SU-DHL-6 (cell line): ENCODE results near the gene MRPL49.

ENCODE experiments used
- H2AFZ ChIP-seq: fragments of 200-600 bp; sonication (generic); 2 replicates; pipeline ENCODE4 v1.6.1; 2014; ENCODE audit warnings: low read depth, mild to moderate bottlenecking, moderate library complexity, mixed read lengths, antibody characterized with exemption, low read length; ENCODE audit not compliant: severe bottlenecking
- H3F3A ChIP-seq: fragments of 200-600 bp; shearing (Covaris generic); 2 replicates; pipeline ENCODE4 v1.6.0; 2016; ENCODE audit warnings: antibody characterized with exemption, mild to moderate bottlenecking; ENCODE audit not compliant: insufficient read depth
- H3K27ac ChIP-seq: fragments of 200-600 bp; sonication (generic); 2 replicates; pipeline ENCODE4 v1.5.1; 2016; ENCODE audit warnings: low read depth, mild to moderate bottlenecking, low read length, moderate library complexity, mixed read lengths
- H3K27me3 ChIP-seq: fragments of 200-600 bp; sonication (generic), shearing (Covaris generic); 2 replicates; pipeline ENCODE4 v1.6.0; 2014; ENCODE audit warnings: mild to moderate bottlenecking, low read length
- H3K36me3 ChIP-seq: fragments of 200-600 bp; sonication (generic); 2 replicates; pipeline ENCODE4 v1.6.1; 2014; ENCODE audit warnings: mild to moderate bottlenecking, low read length, mixed read lengths
- H3K4me2 ChIP-seq: fragments of 300-600, 200-600 bp; shearing (Covaris generic), sonication (generic); 2 replicates; pipeline ENCODE4 v1.6.0; 2014; ENCODE audit warnings: low read length, low read depth, mild to moderate bottlenecking; ENCODE audit not compliant: poor library complexity, severe bottlenecking
- H3K4me3 ChIP-seq: fragments of 200-600 bp; sonication (generic); 2 replicates; pipeline ENCODE4 v1.5.1; 2014; ENCODE audit warnings: antibody characterized with exemption, low read length, mild to moderate bottlenecking, mixed read lengths; ENCODE audit not compliant: insufficient read depth, poor library complexity, severe bottlenecking
- H3K79me2 ChIP-seq: fragments of 200-600 bp; sonication (generic); 2 replicates; pipeline ENCODE4 v1.6.1; 2014; ENCODE audit warnings: mild to moderate bottlenecking, low read length, moderate library complexity; ENCODE audit not compliant: insufficient read depth
- H3K9ac ChIP-seq: fragments of 200-600 bp; sonication (generic); 2 replicates; pipeline ENCODE4 v1.7.0; 2014; ENCODE audit warnings: mild to moderate bottlenecking, low read length
- H3K9me2 ChIP-seq: fragments of 200-600 bp; sonication (generic); replicated peaks from 2 replicates; pipeline ENCODE4 v1.6.1; 2014; ENCODE audit warnings: low read length; ENCODE audit not compliant: insufficient read depth
- H3K9me3 ChIP-seq: fragments of 200-600 bp; sonication (generic); 2 replicates; pipeline ENCODE4 v1.6.1; 2014; ENCODE audit warnings: low read length, mixed read lengths; ENCODE audit not compliant: insufficient read depth
- H4K20me1 ChIP-seq: fragments of 200-600 bp; sonication (generic); 2 replicates; pipeline ENCODE4 v1.6.1; 2014; ENCODE audit warnings: low read depth, mild to moderate bottlenecking, antibody characterized with exemption, low read length, moderate library complexity, mixed read lengths
- EZH2phosphoT487 ChIP-seq: fragments of 200-600 bp; sonication (generic), shearing (Covaris generic); conservative IDR thresholded peaks from 2 replicates; pipeline ENCODE4 v1.6.1; 2018; ENCODE audit warnings: mild to moderate bottlenecking, antibody characterized with exemption, low read length, moderate library complexity, mixed read lengths
- TF ChIP-seq, protein P1 (sequence below): fragments of 200-600 bp; sonication (generic); IDR thresholded peaks from one replicate; pipeline ENCODE4 v1.5.1; 2017; ENCODE audit warnings: antibody characterized with exemption, mild to moderate bottlenecking, low read length, moderate library complexity; ENCODE audit not compliant: insufficient read depth, poor library complexity, severe bottlenecking

Gene MRPL49

DNA sequence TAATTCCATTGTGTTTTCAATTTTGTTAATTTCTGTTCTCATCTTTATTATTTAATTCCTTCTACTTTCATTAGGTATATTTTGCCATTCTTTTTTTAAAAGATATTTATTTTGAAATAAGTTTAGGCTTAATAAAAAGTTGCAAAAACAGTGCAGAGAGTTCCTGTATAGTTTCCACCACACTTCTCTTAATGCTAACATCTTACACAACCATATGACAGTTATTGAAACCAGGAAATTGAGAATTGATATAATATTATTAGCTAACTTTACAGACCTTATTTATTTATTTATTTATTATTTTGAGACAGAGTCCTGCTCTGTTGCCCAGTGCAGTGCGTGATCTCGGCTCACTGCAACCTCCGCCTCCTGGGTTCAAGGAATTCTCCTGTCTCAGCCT, 34.1 kb downstream of the MRPL49 start:
- Histone ChIP-seq H3K36me3 (no peaks in the 10 kb centered on the region), H3K27me3 (no peaks in the 10 kb centered on the region), H2AFZ (no peak overlapping the region), H4K20me1 (no peaks in the 10 kb centered on the region), H3K4me2 (no peak overlapping the region), H3K4me3 (no peak overlapping the region), H3K9me3 (no peaks in the 10 kb centered on the region), H3F3A (no peaks in the 10 kb centered on the region), H3K9ac (no peak overlapping the region), H3K27ac (no peak overlapping the region), H3K79me2 (no peaks in the 10 kb centered on the region), H3K9me2 (no peaks in the 10 kb centered on the region)
- no peak for TF ChIP-seq EZH2phosphoT487
- TF ChIP-seq, protein P1, sequence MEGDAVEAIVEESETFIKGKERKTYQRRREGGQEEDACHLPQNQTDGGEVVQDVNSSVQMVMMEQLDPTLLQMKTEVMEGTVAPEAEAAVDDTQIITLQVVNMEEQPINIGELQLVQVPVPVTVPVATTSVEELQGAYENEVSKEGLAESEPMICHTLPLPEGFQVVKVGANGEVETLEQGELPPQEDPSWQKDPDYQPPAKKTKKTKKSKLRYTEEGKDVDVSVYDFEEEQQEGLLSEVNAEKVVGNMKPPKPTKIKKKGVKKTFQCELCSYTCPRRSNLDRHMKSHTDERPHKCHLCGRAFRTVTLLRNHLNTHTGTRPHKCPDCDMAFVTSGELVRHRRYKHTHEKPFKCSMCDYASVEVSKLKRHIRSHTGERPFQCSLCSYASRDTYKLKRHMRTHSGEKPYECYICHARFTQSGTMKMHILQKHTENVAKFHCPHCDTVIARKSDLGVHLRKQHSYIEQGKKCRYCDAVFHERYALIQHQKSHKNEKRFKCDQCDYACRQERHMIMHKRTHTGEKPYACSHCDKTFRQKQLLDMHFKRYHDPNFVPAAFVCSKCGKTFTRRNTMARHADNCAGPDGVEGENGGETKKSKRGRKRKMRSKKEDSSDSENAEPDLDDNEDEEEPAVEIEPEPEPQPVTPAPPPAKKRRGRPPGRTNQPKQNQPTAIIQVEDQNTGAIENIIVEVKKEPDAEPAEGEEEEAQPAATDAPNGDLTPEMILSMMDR = no peak

- Histone ChIP-seq H4K20me1 (no peaks in the 10 kb centered on the region), H3K4me3 (no peak overlapping the region), H3F3A (no peaks in the 10 kb centered on the region), H3K9me3 (no peaks in the 10 kb centered on the region), H3K27me3 (no peaks in the 10 kb centered on the region), H3K27ac (no peak overlapping the region), H3K9ac (no peak overlapping the region), H2AFZ (no peak overlapping the region), H3K4me2 (no peak overlapping the region), H3K9me2 (no peaks in the 10 kb centered on the region), H3K79me2 (no peaks in the 10 kb centered on the region), H3K36me3 (no peaks in the 10 kb centered on the region)
- TF ChIP-seq, protein P1 = no peak
- TF ChIP-seq EZH2phosphoT487 = no peak
Observed at GRCh38 chr11:65156926-65157325, 34.8 kb downstream of the MRPL49 start.

DNA sequence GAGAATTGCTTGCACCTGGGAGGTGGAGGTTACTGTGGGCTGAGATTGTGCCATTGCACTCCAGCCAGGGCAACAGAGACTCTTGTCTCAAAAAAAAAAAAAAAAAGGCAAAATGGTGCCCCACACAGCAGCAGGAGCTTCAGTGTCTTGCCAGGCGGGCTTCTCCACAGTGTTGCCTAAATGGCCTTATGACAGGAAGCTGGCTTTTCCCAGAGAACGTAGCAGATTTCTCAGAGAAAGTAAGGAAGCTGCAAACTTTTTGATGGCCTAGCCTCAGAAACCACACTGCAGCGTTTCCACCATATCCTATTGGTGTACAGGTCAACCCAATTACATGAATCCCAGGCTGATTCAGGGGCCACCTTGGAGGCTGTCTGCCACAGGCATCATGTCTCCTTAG, 35.2 kb downstream of the MRPL49 start:
- Histone ChIP-seq H3K9me2 (no peaks in the 10 kb centered on the region), H4K20me1 (no peaks in the 10 kb centered on the region), H3K9me3 (no peaks in the 10 kb centered on the region), H3K27ac (no peak overlapping the region), H3K79me2 (no peaks in the 10 kb centered on the region), H2AFZ (no peak overlapping the region), H3K27me3 (no peaks in the 10 kb centered on the region), H3K9ac (no peak overlapping the region), H3K4me2 (no peak overlapping the region), H3K36me3 (no peaks in the 10 kb centered on the region), H3K4me3 (no peak overlapping the region), H3F3A (no peaks in the 10 kb centered on the region)
- TF ChIP-seq, protein P1 = no peak
- no peak for TF ChIP-seq EZH2phosphoT487
